ENCODE data around the gene KAZN. TPM values are rescaled to one million over a fixed set of nuclear protein-coding genes. Genes with fewer than 3 reads are reported as not detected.

Gene KAZN
- polyA plus RNA-seq, 1 donor from 2014 or later: 20.6 TPM

DNA sequence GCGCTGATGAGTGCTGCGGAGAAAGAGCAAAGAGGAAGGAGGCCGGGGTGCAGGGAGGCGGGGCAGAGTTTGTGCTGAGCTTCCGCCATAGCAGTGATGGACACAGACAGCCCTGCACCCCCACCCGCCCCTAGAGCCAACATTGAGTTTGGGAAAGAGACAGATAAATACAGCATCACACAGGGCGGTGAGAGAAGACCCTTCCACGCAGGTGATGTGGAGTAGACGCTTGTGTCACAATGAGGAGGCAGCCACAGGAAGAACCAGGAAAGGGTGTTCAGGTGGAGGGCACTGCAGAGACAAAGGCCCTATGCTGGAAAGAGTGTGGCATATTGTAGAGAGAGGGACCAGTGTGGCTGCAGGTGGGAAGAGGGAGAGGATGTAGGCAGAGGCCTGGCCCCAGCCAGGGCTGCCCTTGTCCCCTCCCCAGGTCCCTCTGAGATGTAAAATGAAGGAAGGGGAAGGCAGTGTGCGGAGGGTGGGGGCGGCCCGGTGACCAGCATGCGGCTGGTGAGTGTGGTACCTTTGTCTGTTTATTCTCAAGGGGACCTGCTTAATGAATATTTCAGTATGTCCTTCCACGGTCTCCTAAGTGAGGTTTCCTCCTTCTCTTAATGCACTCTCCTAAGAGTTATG, 360.7 kb downstream of the KAZN start:
- no peaks in the 10 kb centered on the region for H3K36me3 ChIP-seq (ENCODE audit: insufficient read depth, low read length)
- H2AFZ ChIP-seq (ENCODE audit: low read depth, low read length): no peak overlapping the region
- no peaks in the 10 kb centered on the region for H4K20me1 ChIP-seq (ENCODE audit: insufficient read depth)
- no peaks in the 10 kb centered on the region for H3K9me2 ChIP-seq (ENCODE audit: insufficient read depth, low read length)
- no peak overlapping the region for H3K4me3 ChIP-seq (ENCODE audit: low read length)
- H3K4me2 ChIP-seq (ENCODE audit: low read length): no peak overlapping the region
- no peak overlapping the region for H3K27ac ChIP-seq (ENCODE audit: low read length)
- no peaks in the 10 kb centered on the region for H3F3A ChIP-seq (ENCODE audit: insufficient read depth, low read length, poor library complexity, severe bottlenecking)
- no peaks in the 10 kb centered on the region for H3K27me3 ChIP-seq (ENCODE audit: insufficient read depth, low read depth, low read length)
- TF ChIP-seq TAF1 (IDR thresholded peaks at IDR 0.05; ENCODE audit: low read depth) (no peak), EZH2 (IDR thresholded peaks at IDR 0.05; ENCODE audit: borderline replicate concordance, insufficient read depth, low read length, poor library complexity, severe bottlenecking) (no peak), POLR2AphosphoS5 (IDR thresholded peaks at IDR 0.05) (no peak), MXI1 (conservative IDR thresholded peaks at IDR 0.05; ENCODE audit: poor library complexity, severe bottlenecking) (no peak), RAD21 (conservative IDR thresholded peaks at IDR 0.05) (no peak), EP300 (conservative IDR thresholded peaks at IDR 0.05; ENCODE audit: poor library complexity, severe bottlenecking) (no peak), SMC3 (conservative IDR thresholded peaks at IDR 0.05; ENCODE audit: poor library complexity) (no peak)
- TF ChIP-seq, protein P1, sequence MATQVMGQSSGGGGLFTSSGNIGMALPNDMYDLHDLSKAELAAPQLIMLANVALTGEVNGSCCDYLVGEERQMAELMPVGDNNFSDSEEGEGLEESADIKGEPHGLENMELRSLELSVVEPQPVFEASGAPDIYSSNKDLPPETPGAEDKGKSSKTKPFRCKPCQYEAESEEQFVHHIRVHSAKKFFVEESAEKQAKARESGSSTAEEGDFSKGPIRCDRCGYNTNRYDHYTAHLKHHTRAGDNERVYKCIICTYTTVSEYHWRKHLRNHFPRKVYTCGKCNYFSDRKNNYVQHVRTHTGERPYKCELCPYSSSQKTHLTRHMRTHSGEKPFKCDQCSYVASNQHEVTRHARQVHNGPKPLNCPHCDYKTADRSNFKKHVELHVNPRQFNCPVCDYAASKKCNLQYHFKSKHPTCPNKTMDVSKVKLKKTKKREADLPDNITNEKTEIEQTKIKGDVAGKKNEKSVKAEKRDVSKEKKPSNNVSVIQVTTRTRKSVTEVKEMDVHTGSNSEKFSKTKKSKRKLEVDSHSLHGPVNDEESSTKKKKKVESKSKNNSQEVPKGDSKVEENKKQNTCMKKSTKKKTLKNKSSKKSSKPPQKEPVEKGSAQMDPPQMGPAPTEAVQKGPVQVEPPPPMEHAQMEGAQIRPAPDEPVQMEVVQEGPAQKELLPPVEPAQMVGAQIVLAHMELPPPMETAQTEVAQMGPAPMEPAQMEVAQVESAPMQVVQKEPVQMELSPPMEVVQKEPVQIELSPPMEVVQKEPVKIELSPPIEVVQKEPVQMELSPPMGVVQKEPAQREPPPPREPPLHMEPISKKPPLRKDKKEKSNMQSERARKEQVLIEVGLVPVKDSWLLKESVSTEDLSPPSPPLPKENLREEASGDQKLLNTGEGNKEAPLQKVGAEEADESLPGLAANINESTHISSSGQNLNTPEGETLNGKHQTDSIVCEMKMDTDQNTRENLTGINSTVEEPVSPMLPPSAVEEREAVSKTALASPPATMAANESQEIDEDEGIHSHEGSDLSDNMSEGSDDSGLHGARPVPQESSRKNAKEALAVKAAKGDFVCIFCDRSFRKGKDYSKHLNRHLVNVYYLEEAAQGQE (IDR thresholded peaks at IDR 0.05; ENCODE audit: borderline replicate concordance): no peak
- TF ChIP-seq, protein P2, sequence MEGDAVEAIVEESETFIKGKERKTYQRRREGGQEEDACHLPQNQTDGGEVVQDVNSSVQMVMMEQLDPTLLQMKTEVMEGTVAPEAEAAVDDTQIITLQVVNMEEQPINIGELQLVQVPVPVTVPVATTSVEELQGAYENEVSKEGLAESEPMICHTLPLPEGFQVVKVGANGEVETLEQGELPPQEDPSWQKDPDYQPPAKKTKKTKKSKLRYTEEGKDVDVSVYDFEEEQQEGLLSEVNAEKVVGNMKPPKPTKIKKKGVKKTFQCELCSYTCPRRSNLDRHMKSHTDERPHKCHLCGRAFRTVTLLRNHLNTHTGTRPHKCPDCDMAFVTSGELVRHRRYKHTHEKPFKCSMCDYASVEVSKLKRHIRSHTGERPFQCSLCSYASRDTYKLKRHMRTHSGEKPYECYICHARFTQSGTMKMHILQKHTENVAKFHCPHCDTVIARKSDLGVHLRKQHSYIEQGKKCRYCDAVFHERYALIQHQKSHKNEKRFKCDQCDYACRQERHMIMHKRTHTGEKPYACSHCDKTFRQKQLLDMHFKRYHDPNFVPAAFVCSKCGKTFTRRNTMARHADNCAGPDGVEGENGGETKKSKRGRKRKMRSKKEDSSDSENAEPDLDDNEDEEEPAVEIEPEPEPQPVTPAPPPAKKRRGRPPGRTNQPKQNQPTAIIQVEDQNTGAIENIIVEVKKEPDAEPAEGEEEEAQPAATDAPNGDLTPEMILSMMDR (IDR thresholded peaks at IDR 0.05; ENCODE audit: poor library complexity, severe bottlenecking): no peak
- H3K9me3 ChIP-seq (ENCODE audit: low read length): no peaks in the 10 kb centered on the region
- no peak overlapping the region for H3K9ac ChIP-seq (ENCODE audit: low read length)
- no peaks in the 10 kb centered on the region for H3K79me2 ChIP-seq (replicated peaks; ENCODE audit: insufficient read depth, low read length)

- Histone ChIP-seq H4K20me1 (ENCODE audit: insufficient read depth) (no peaks in the 10 kb centered on the region), H3K4me3 (ENCODE audit: low read length) (no peak overlapping the region), H3K9me2 (ENCODE audit: insufficient read depth, low read length) (no peaks in the 10 kb centered on the region), H3K9me3 (ENCODE audit: low read length) (no peaks in the 10 kb centered on the region), H3K27ac (ENCODE audit: low read length) (no peak overlapping the region), H3K27me3 (ENCODE audit: insufficient read depth, low read depth, low read length) (no peaks in the 10 kb centered on the region), H3K4me2 (ENCODE audit: low read length) (no peak overlapping the region), H3F3A (ENCODE audit: insufficient read depth, low read length, poor library complexity, severe bottlenecking) (no peaks in the 10 kb centered on the region), H3K9ac (ENCODE audit: low read length) (no peak overlapping the region), H3K36me3 (ENCODE audit: insufficient read depth, low read length) (no peaks in the 10 kb centered on the region), H2AFZ (ENCODE audit: low read depth, low read length) (no peak overlapping the region), H3K79me2 (replicated peaks; ENCODE audit: insufficient read depth, low read length) (no peaks in the 10 kb centered on the region)
- TF ChIP-seq SMC3 (conservative IDR thresholded peaks at IDR 0.05; ENCODE audit: poor library complexity): no peak
- TF ChIP-seq MXI1 (conservative IDR thresholded peaks at IDR 0.05; ENCODE audit: poor library complexity, severe bottlenecking): no peak
- TF ChIP-seq POLR2AphosphoS5 (IDR thresholded peaks at IDR 0.05): no peak
- TF ChIP-seq, protein P1 (IDR thresholded peaks at IDR 0.05; ENCODE audit: borderline replicate concordance): no peak
- no peak for TF ChIP-seq TAF1 (IDR thresholded peaks at IDR 0.05; ENCODE audit: low read depth)
- TF ChIP-seq, protein P2 (IDR thresholded peaks at IDR 0.05; ENCODE audit: poor library complexity, severe bottlenecking): no peak
- no peak for TF ChIP-seq EZH2 (IDR thresholded peaks at IDR 0.05; ENCODE audit: borderline replicate concordance, insufficient read depth, low read length, poor library complexity, severe bottlenecking)
- TF ChIP-seq EP300 (conservative IDR thresholded peaks at IDR 0.05; ENCODE audit: poor library complexity, severe bottlenecking): no peak
Observed at GRCh38 chr1:14961661-14962267, 363.3 kb downstream of the KAZN start.
